ENCODE measurements around the gene LRRC8C.

LRRC8C gene

GRCh38 chr1:89669441-89669840 is 36.5 kb downstream of the LRRC8C start:
- no peak overlapping the region for H3K4me3 ChIP-seq (ENCODE audit: control insufficient read depth, low read depth, low read length)
- TF ChIP-seq CTCF (IDR thresholded peaks at IDR 0.05; ENCODE audit: control insufficient read depth, insufficient read depth, low read depth, low read length, missing control alignments) = no peak
- DNase-seq (ENCODE audit: low read depth) = no peak

GRCh38 chr1:89670163-89670562 is 37.2 kb downstream of the LRRC8C start:
- DNase-seq (ENCODE audit: low read depth) = no peak
- H3K4me3 ChIP-seq (ENCODE audit: control insufficient read depth, low read depth, low read length) = no peak overlapping the region
- no peak for TF ChIP-seq CTCF (IDR thresholded peaks at IDR 0.05; ENCODE audit: control insufficient read depth, insufficient read depth, low read depth, low read length, missing control alignments)

- H3K4me3 ChIP-seq (ENCODE audit: control insufficient read depth, low read depth, low read length) = no peak overlapping the region
- DNase-seq (ENCODE audit: low read depth) = no peak
- TF ChIP-seq CTCF (IDR thresholded peaks at IDR 0.05; ENCODE audit: control insufficient read depth, insufficient read depth, low read depth, low read length, missing control alignments) = no peak
These were observed 37.8 kb downstream of the LRRC8C start for GRCh38 chr1:89670711-89671110.

GRCh38 chr1:89671775-89672488 is 39.0 kb downstream of the LRRC8C start:
- no peak for TF ChIP-seq CTCF (IDR thresholded peaks at IDR 0.05; ENCODE audit: control insufficient read depth, insufficient read depth, low read depth, low read length, missing control alignments)
- DNase-seq (ENCODE audit: low read depth) = no peak
- no peak overlapping the region for H3K4me3 ChIP-seq (ENCODE audit: control insufficient read depth, low read depth, low read length)

GRCh38 chr1:89672489-89673183 is 39.7 kb downstream of the LRRC8C start:
- H3K4me3 ChIP-seq (ENCODE audit: control insufficient read depth, low read depth, low read length) = no peak overlapping the region
- no peak for TF ChIP-seq CTCF (IDR thresholded peaks at IDR 0.05; ENCODE audit: control insufficient read depth, insufficient read depth, low read depth, low read length, missing control alignments)
- no peak for DNase-seq (ENCODE audit: low read depth)

- no peak for DNase-seq (ENCODE audit: low read depth)
- H3K4me3 ChIP-seq (ENCODE audit: control insufficient read depth, low read depth, low read length) = no peak overlapping the region
- no peak for TF ChIP-seq CTCF (IDR thresholded peaks at IDR 0.05; ENCODE audit: control insufficient read depth, insufficient read depth, low read depth, low read length, missing control alignments)
These were observed 40.3 kb downstream of the LRRC8C start for GRCh38 chr1:89673251-89673650.
